HG03442 (cell line): Measurements from ENCODE around the gene TNFAIP8L2.

Source experiments
- ATAC-seq: cut with Tn5 transposase; IDR thresholded peaks from one replicate; pipeline ENCODE4 v1.9.1; 2021; ENCODE audit warnings: mild to moderate bottlenecking, moderate library complexity; ENCODE audit not compliant: unreplicated experiment

Gene TNFAIP8L2

DNA sequence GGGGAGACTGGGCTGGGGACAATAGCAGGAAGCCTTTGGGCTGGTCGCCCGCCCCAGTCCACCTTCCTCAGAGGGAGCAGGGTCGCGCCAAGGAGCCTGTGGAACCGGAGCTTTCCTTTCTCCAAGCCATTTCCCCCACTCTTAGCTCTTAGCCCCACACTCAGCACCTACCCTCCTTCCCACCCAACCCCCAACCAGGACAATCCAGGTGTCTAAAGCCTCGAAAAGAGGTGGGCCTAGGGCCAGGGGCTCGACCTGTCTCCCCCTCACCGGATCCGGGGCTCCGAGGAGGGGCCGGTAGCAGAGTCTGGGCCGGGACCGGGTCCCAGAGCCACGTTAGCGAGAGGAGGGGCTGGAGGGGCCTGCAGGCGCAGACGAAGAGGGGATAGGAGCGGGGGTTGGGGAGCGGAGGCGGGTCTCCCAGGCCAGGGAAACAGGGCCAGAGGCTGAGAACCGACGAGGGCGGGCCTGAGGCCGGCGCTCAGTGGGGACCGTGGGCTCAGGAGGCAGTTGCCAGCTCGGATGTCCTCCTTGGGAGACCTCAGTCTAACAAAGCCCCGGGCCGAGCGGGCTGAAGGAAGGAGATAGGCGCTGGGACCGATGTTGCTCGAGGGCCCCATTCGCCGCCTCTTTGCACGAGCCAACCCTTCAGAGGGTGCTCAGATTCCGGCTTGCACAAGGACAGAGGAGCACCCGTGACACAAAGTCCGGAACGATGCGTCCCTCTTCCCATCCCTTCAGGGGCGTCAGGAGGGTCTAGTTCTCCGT lies 11.0 kb upstream of the TNFAIP8L2 start:
- ATAC-seq: no peak

DNA sequence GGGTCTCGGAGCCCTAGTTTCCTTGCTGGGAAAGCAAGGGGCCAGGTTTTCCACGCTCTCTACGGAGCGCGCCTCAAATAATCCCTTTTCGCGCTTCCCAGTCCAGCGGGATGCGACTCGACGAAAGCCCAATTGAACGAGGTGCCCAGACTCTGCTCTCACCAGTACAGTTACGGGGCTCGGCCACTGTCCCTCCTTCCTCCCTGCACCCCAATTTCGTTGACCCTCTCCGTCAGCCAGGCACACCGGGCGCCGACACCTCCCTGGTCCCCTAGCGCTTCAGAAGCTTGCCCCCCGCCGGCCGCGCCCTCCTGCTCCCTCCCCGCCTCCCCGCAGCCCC lies 10.4 kb upstream of the TNFAIP8L2 start:
- ATAC-seq: no peak

DNA sequence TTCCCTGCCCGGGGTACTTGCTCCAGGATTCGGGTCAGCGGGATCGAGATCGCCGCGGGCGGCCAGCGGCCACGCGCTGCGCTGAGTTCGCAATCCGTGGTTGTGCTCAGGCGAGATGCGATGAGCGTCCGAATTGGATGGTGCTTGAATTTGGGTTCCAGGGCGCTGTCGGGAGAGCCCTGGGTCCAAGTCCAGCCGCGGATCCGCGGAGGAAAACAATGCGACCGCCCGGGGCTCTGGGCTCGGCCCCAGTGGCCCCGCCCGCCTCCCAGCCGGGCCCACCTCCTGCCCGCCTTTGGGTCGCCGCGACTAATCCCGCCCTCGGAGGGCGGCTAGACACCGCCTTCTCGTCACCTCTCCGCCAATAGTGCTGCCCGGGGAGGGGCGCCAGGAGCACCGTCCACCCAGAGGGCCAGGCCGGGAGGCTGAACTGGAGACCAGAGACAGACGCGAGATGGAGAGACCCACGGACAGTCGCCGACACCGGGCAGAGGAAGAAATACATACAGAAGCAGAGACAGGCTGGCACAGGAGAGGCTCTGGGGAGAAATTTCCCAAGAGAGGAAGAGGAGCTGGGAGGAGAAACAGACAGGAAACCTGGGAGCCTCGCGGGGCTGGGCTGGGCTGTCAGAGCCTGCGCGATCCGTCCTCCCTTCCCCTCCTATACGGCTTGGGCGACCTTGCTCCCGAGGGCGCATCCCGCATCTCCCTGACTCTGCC lies 9.9 kb upstream of the TNFAIP8L2 start, which contains the start of gene SEMA6C:
TSS of gene SEMA6C (minus strand) at position 220 of the 720 bp plus-strand sequence. CDS start 4,010 bp downstream, outside the sequence.
- ATAC-seq: peak; percentile 96

DNA sequence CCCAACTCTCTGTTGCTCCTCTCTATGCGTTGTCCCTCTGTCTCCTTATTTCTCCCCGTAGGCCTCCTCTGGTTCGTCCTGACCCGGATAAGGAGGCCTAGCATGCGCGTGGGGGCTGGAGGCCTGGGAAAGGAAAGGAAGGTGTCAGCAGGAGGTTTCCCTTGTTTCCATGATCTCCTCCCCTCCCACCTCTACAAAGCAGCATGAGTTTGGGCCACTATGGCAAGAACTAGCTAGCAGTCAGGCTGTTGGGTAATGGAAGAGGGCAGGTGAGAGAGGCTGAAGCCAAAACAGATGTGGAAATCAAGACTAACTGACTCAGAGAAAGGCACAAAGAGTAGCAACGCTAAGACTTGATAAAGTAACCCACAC lies 9.3 kb upstream of the TNFAIP8L2 start:
- ATAC-seq: no peak

DNA sequence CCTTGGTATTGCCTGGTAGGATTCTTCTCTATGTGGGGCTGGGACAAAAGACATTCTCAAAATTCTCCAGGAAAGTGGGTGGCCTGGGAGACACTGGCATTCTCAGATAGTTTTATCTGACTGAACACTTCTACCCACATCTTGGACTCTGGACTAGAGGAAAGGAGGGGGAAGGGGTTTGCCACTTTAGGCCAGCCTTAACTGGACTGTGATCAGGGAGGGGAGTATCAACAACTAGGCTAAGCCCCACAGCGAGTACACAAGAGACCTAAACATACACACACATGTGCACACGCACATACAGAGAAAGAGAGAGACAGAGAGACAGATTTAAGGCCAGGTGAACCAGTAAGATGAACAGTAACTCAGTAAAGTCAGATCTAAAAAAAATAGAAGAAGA lies 8.8 kb upstream of the TNFAIP8L2 start:
- no peak for ATAC-seq

DNA sequence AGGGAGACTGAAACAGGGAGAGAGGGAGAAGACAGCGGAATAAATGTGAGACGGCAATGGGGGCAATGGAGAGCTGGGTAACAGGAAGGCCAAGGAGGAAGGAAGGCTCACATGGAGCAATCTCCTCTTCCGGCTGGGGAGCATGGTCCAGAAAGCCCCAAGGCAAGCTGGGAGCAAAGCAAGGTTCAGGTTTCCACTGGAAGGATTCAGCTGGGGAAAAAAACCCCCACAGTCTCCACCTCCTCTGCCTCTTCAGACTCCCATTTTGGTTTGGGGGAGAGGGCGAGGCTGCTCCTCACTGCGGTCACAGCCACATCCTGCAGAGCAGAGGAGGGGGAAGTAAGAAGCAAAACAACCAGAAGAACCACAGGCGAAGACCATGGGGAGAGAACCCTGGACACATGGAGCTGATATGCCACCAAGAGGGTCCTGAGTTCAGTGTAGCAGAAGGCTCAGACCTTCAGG lies 650 bp downstream of the TNFAIP8L2 start:
- ATAC-seq: no peak

DNA sequence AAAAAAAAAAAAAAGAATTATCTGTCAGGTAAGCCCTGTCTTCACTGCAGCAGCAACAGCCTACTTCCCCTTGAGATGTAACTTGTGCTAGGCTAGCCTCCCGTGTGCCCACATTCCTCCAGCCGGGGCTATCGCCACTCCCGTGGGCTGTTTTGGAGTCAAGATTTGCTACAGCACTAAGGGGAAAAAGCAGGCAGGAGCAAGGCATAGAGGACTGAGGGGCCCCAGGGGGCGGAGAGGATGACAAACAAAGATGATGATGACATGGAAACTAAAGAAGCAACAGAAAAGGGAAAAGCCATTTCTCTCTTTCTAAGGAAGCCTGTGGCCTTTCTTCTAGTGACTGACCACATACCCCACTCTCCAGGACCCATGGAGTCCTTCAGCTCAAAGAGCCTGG lies 1.9 kb downstream of the TNFAIP8L2 start:
- ATAC-seq: no peak

DNA sequence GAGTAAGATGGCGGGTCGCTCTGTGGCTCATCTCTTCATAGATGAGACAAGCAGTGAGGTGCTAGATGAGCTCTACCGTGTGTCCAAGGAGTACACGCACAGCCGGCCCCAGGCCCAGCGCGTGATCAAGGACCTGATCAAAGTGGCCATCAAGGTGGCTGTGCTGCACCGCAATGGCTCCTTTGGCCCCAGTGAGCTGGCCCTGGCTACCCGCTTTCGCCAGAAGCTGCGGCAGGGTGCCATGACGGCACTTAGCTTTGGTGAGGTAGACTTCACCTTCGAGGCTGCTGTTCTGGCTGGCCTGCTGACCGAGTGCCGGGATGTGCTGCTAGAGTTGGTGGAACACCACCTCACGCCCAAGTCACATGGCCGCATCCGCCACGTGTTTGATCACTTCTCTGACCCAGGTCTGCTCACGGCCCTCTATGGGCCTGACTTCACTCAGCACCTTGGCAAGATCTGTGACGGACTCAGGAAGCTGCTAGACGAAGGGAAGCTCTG lies 2.4 kb downstream of the TNFAIP8L2 start:
- ATAC-seq: no peak

DNA sequence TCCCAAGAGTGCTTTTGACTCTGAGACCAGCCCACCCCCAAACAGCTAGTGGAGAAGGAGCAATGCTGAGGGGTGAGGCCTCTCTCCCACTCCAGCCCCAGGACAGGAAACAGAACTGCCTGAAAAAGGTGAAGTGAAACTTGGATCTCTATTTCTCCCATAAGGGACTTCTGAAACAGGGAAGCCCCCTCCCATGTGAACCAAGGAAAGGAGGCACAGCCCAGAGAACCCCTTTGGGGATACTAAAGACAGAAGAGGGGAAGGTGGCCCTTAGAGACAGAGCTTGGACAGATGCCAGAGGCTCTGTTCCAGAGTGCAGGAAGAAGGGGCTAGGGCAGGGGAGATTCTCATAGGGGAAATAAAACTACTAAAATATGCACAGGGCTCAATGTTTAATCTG lies 2.9 kb downstream of the TNFAIP8L2 start:
- no peak for ATAC-seq

DNA sequence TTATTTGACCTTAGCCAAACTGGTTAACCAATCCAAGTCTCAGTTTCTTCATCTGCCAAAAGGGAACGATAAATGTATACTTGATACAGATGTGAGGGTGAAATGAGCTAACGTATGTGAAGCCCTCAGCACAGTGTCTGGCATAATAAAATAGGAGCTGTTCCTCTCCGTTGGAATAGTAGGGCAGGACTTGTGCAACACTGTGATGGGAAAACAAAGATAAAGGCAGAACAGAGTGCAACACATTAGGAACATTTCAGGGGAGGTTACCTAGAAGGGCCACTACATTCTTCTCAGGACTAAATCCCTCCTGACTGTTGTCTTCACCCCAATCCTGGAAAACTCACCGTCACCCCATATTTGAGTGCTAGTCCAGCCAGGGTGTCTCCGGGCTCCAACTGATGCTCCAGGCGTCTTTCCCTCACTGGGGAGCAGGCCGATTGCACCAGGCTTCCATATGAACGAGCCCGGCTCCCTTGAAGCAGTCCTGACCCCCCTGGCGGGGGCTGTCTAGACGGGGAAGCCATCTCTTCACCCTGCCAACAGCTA lies 8.4 kb downstream of the TNFAIP8L2 start:
- no peak for ATAC-seq

DNA sequence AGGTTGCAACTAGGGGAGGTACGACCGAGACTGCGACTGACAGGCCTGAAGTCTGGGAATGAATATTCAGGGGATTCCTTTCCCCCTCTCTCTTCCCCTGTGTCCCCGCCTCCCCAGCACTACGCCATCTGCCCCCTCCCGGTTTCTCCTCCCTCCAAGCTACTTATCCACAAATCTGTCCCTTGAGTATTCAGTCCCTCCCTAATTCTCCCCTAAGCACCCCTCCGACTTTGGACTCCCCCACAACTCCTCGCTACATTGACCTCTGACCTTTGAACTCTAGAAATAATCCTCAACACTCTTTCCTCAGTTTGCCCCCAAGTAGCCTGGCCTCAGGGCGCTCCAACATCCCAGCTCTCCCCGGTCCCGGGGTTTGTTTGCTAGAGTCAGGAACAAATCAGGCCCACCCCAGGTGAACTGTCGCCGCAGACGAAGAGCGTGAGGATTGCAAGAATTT lies 8.9 kb downstream of the TNFAIP8L2 start:
- ATAC-seq: no peak

DNA sequence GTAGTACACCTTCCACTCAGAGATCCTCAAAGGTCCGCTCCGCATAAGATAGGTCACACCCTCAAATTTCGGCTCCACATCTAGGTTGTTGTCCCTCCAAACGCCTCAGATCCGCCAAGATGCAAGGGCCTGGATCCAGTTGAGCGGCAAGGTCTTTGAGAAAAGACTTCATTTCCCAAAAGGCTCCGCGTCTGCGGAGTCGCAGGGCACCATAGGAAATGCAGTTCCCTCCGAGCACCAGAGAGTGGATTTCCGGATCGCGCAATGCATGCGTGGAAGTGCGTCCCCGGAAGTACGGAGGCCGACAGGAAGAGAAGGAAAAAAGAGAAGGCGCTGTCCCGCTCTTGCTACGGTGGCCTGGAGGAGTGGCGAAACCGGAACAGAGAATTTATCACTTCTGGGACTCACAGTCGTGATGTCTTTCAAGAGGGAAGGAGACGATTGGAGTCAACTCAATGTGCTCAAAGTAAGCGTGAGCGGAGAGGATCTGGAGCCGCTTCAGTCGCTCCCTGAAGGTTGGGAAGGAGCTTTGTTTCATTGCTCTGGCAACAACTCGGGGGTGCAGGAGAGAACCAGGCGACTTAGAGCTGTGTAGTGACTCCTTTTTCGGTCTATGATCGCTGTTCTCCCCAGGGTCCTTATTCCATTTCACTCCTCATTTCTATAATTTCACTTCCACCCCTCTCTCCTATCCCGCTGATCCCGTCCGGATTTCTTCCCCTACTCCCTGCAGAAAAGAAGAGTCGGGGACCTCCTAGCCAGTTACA lies 9.5 kb downstream of the TNFAIP8L2 start, which contains the start of the genes LYSMD1 and SCNM1:
TSS of gene LYSMD1 (minus strand) at position 165 of the 767 bp plus-strand sequence. CDS start 644 bp downstream, outside the sequence.
TSS of gene SCNM1 (plus strand) at position 407 of the 767 bp plus-strand sequence. CDS start at position 416, 9 bp downstream.
- peak; percentile 87 for ATAC-seq

DNA sequence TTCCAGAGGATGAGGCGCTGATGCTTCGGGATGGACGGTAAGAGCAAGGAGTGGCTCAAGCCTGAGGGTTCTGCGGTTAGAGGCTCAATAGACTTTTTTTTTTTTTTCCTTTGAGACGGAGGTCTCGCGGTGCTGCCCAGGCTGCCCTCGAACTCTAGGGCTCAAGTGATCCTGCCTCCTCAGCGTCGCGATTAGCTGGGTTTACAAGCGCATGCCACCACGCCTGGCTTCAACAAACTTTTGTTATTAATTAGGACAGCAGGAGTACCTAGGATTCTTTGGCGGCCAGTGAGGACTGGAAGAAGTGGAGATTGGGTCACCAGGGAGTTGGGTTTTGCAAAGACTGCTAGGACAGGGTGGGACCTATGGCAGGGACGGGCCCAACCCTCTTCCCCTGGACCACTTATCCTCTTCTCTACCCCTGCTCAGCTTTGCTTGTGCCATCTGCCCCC lies 10.1 kb downstream of the TNFAIP8L2 start:
- ATAC-seq: peak; percentile 2

DNA sequence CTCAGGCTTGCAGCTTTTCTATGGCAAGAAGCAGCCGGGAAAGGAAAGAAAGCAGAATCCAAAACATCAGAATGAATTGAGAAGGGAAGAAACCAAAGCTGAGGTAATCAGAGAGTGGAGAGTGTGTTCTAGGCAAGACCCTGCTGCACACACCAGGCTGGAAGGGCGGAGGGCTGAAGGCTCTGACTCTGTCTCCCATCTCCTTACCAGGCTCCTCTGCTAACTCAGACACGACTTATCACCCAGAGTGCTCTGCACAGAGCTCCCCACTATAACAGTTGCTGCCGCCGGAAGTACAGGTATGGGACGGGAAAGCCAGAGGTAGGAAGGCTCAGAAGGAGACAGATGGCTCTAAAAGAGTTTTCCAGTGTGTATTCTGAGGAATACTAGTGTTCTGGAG lies 10.7 kb downstream of the TNFAIP8L2 start:
- ATAC-seq: no peak

DNA sequence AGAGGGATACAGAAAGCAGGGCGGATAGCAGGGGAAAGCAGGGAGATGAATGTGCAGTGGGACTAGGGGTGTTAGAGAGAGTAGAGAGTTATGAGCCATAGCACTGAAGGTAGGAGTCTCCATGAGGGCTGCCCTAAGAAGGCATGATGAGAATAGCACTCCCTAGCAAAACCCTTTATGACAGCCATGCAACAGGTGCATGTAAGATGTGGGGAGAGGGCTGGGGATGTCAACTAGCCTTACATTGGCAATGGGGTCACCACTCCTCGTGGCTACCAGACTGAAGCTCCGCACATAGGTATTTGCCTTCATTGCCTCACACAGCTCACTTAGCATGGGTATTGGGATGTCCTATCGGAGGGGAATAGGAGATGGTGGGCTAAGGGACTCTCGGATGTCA lies 14.7 kb downstream of the TNFAIP8L2 start:
- ATAC-seq: no peak

DNA sequence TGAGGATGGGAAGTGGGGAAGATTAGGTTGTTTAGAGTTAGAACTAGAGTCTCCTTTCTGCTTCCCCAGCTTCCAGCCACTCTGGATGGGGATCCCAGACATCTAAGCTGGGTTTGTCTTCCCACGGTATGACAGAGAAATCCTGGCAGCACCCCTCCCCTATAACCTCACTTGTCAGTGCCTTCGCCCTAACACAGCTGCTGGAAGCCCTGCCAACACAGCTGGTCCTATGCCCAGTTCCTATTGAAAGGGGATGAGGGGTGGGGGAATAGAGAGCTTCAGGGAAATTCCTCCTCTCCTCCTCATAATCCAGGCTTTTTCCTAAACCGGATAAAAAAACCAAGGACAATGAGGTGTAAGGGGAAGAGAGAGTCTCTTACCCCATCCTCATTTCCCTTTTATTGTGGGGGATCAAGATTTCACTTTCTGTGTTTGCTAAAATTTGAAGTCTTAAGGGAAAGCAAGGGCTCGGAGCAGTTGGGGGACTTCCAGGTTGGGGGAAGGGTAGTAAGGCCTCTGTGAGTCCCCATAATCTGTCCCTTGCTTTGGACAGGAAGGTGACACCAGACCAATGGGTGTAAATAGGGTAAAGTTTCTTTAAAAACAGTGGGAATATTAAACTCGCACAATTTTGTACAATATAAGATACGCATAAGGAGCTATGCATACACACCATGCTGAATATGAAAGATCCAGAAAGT lies 18.7 kb downstream of the TNFAIP8L2 start:
- no peak for ATAC-seq

DNA sequence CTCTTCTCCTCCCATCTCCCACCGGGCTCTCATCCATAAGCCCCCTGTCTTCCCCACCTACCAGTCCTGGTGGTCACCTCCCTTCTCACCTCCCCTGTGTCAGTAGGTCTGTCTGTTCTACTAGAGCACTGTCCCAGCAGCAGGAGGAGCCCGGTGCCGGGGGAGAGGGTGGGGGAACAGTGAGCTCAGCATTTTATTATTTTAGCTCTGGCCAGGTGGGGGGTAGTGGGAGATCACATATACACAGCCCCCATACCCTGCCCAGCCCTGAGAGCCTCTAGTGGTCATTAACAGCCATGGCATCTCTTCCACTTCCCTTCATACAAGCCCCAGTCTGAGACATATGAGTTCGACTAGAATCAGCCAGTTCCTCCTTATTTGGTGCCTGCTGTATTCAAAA lies 19.4 kb downstream of the TNFAIP8L2 start, which contains the start of gene TMOD4:
TSS of gene TMOD4 (minus strand) at position 119 of the 400 bp plus-strand sequence. CDS start 1,106 bp downstream, outside the sequence.
- ATAC-seq: no peak

DNA sequence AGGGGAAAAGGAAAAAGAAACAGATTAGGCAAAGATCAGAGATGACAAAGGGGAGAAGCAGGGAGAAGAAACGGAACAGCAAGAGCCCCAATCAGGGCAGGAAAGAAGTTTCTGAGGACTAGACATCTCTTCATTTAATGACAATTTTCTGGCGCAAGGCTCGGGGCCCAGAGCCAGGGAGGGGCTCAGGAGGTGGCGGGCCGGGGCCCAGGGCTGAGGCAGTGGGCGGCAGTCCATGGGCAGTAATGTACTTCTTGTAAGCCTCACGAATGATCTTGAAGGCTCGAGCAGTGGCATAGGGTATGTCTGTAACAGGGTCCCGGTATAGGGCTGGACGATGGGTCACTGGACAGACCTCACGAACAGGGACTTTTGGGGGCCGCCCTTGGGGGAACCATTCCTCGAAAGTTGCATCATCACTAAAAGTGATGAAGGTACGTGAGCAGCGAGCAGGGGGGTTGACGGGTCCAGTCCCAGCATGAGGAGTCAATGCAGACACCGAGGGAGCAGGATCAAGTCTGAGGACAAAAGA lies 20.1 kb downstream of the TNFAIP8L2 start:
- no peak for ATAC-seq

DNA sequence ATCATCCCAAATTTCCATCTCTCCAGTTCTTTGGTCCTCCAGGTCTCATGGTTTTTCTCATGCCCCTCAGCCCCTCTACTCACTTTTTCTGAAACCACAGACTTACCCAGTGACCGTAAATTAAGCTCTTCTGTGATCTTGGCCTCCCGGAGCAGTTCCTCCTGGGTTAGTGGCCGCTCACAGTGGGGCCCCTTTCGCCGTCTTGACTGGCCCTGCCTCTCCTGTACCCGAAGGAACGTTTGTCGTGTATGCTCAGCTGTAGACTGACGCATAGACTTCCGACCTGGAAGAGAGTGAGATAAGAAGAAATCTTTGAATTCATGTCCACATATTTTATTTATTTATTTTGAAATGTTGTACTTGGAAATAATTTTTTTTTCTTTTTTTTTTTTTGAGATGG lies 27.8 kb downstream of the TNFAIP8L2 start:
- ATAC-seq: no peak

DNA sequence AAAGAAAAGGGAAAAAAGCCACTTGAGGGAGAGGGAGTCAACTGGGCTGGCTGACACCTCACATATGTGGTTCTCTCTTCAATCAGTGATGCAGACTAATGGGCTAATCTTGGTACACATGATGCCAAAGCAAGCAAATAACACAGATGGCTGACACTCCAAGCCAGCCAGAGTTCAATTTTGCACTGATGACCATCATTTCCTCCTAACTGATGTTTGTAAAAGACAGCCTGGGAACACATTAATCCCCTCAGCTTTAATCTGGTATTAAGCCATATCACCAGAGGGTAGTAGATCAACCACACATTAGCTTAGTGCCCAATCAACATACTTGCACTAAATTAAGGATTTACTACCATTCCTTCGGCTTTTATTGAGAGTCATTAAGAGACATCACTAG lies 30.8 kb downstream of the TNFAIP8L2 start:
- no peak for ATAC-seq
